ENCODE measurements around the gene PHF20. TPM values are rescaled to one million over a fixed set of nuclear protein-coding genes. Genes with fewer than 3 reads are reported as not detected.

The PHF20 gene
- polyA plus RNA-seq, 1 donor (not counting 4 experiments of a cell fraction or from before 2014, with no cell fraction given): 31.9 TPM

DNA sequence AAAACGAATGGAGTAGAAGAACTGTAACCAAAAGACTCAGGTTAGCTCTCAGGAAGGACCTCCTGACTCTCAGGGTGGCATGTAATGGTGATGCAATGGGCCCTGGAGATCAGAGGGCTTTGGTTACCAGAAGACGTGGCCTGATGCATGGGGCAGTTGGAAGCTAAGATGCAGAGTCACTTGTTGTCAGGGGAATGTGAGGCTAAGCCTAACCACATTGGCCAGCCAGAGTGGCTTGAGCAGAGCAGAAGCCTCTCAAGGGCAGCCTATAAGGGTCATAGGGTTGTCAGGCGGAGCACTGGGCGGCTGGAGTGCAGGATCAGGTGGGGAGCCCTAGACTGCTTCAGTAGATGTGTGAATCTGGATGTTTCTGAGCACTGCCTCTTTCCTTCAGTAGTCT is 202.4 kb downstream of the PHF20 start:
- no peak for TF ChIP-seq EZH2 (IDR thresholded peaks at IDR 0.05; ENCODE audit: low read length)
- TF ChIP-seq, protein P1, sequence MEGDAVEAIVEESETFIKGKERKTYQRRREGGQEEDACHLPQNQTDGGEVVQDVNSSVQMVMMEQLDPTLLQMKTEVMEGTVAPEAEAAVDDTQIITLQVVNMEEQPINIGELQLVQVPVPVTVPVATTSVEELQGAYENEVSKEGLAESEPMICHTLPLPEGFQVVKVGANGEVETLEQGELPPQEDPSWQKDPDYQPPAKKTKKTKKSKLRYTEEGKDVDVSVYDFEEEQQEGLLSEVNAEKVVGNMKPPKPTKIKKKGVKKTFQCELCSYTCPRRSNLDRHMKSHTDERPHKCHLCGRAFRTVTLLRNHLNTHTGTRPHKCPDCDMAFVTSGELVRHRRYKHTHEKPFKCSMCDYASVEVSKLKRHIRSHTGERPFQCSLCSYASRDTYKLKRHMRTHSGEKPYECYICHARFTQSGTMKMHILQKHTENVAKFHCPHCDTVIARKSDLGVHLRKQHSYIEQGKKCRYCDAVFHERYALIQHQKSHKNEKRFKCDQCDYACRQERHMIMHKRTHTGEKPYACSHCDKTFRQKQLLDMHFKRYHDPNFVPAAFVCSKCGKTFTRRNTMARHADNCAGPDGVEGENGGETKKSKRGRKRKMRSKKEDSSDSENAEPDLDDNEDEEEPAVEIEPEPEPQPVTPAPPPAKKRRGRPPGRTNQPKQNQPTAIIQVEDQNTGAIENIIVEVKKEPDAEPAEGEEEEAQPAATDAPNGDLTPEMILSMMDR (optimal IDR thresholded peaks at IDR 0.05 in 1 of 3, IDR thresholded peaks at IDR 0.05 in 1 of 3, conservative IDR thresholded peaks at IDR 0.05 in 1 of 3; ENCODE audit: extremely low read depth in 1 of 3, insufficient read depth in 2 of 3, low read length in 3 of 3): no peak
- Histone ChIP-seq H4K20me1 (ENCODE audit: control insufficient read depth, extremely low read depth, insufficient read depth, low read length) (no peaks in the 10 kb centered on the region), H3K4me3 (ENCODE audit: control insufficient read depth in 2 of 3, extremely low read depth in 1 of 3, insufficient read depth in 2 of 3, low read depth in 1 of 3, low read length in 3 of 3) (no peak overlapping the region), H3K9me1 (ENCODE audit: control insufficient read depth, extremely low read depth, insufficient read depth, low read length) (no peaks in the 10 kb centered on the region), H3K9ac (ENCODE audit: control insufficient read depth, extremely low read depth, insufficient read depth, low read length) (no peak overlapping the region), H3K27ac (ENCODE audit: control insufficient read depth, insufficient read depth, low read length) (no peak overlapping the region), H3K79me2 (ENCODE audit: control insufficient read depth, insufficient read depth, low read length) (no peaks in the 10 kb centered on the region), H3K27me3 (ENCODE audit: control insufficient read depth, extremely low read depth, insufficient read depth, low read length) (no peaks in the 10 kb centered on the region), H3K36me3 (ENCODE audit: control insufficient read depth in 2 of 2, extremely low read depth in 1 of 2, insufficient read depth in 2 of 2, low read length in 2 of 2) (no peaks in the 10 kb centered on the region), H3K9me3 (ENCODE audit: control insufficient read depth, low read depth, low read length) (peaks cover 2% of the 10 kb centered on the region), H3K4me2 (ENCODE audit: control insufficient read depth, extremely low read depth, insufficient read depth, low read depth, low read length) (no peak overlapping the region), H3K4me1 (ENCODE audit: control insufficient read depth, extremely low read depth, insufficient read depth, low read length) (no peaks in the 10 kb centered on the region), H2AFZ (ENCODE audit: control insufficient read depth, low read length) (no peak overlapping the region)
- FAIRE-seq: no peak
- dilution Hi-C loops (cut with MboI; ENCODE audit: extremely low pct_ligation_motif_present, low sequenced_read_pairs): no loop called here
- no peak for DNase-seq (ENCODE audit: low read depth, low spot score)

DNA sequence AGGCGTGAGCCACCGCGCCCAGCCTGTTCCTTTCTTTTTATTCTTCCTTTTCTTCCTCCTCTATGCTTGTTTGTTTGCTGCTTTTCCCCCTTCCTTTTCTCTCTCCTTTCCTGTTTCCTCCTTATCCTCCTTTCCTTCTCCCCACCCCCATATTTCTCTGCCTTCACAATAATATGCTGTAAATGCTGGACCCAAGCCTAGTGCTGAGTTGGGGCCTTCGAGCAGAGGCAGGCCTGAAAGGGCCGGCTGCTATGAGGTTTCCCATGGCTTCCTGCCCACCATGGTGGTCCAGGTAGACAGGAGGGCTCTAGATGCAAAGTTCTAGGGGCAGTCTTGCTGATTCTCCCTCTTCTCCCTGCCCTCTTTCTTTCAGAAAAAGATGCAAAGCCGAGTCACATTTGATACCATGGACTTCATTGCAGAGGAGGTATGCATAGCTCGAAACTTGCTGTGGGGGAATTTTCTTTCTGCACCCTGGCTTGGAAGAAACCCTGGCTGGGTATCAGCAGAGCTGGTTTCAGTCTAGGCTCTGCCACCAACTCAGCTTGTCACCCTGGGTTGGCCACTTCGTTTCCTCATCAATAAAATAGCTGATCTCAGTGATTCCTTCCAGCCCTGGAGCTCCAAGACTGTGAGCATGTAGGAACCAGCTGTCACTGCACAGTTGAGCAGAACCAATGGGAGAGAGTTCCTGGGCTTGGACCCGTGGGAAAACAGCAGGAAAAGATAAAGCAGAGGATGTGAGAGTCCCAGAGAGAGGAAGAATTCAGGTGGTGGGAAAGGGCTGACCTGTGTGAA is 204.0 kb downstream of the PHF20 start:
- TF ChIP-seq, protein P1 (optimal IDR thresholded peaks at IDR 0.05 in 1 of 3, IDR thresholded peaks at IDR 0.05 in 1 of 3, conservative IDR thresholded peaks at IDR 0.05 in 1 of 3; ENCODE audit: extremely low read depth in 1 of 3, insufficient read depth in 2 of 3, low read length in 3 of 3): no peak
- TF ChIP-seq EZH2 (IDR thresholded peaks at IDR 0.05; ENCODE audit: low read length): no peak
- no peak overlapping the region for H2AFZ ChIP-seq (ENCODE audit: control insufficient read depth, low read length)
- H3K4me2 ChIP-seq (ENCODE audit: control insufficient read depth, extremely low read depth, insufficient read depth, low read depth, low read length): no peak overlapping the region
- H3K4me1 ChIP-seq (ENCODE audit: control insufficient read depth, extremely low read depth, insufficient read depth, low read length): no peaks in the 10 kb centered on the region
- peaks cover 8% of the 10 kb centered on the region for H3K27me3 ChIP-seq (ENCODE audit: control insufficient read depth, extremely low read depth, insufficient read depth, low read length)
- DNase-seq (ENCODE audit: low read depth, low spot score) (no peak), FAIRE-seq (no peak)
- no peak overlapping the region for H3K27ac ChIP-seq (ENCODE audit: control insufficient read depth, insufficient read depth, low read length)
- no peaks in the 10 kb centered on the region for H3K79me2 ChIP-seq (ENCODE audit: control insufficient read depth, insufficient read depth, low read length)
- H4K20me1 ChIP-seq (ENCODE audit: control insufficient read depth, extremely low read depth, insufficient read depth, low read length): no peaks in the 10 kb centered on the region
- H3K9me3 ChIP-seq (ENCODE audit: control insufficient read depth, low read depth, low read length): peaks cover 2% of the 10 kb centered on the region
- H3K9ac ChIP-seq (ENCODE audit: control insufficient read depth, extremely low read depth, insufficient read depth, low read length): no peak overlapping the region
- H3K36me3 ChIP-seq (ENCODE audit: control insufficient read depth in 2 of 2, extremely low read depth in 1 of 2, insufficient read depth in 2 of 2, low read length in 2 of 2): no peaks in the 10 kb centered on the region
- H3K9me1 ChIP-seq (ENCODE audit: control insufficient read depth, extremely low read depth, insufficient read depth, low read length): no peaks in the 10 kb centered on the region
- dilution Hi-C loops (cut with MboI; ENCODE audit: extremely low pct_ligation_motif_present, low sequenced_read_pairs): no loop called here
- H3K4me3 ChIP-seq (ENCODE audit: control insufficient read depth in 2 of 3, extremely low read depth in 1 of 3, insufficient read depth in 2 of 3, low read depth in 1 of 3, low read length in 3 of 3): no peak overlapping the region
